COLO829 (cell line): ENCODE data around the gene TAF1B.
A peak's percentile ranks its signal among the peaks of the same experiment; 100 is the strongest.
"Not testable (repeated sequence)": the region's sequence is repeated elsewhere in the genome, so short reads cannot be mapped to it uniquely, and the experiment has no call there.

Experiments
- DNase-seq: peaks from one replicate; pipeline ENCODE4 v3.0.0; 2012; ENCODE audit warnings: low spot score

Gene TAF1B

DNA sequence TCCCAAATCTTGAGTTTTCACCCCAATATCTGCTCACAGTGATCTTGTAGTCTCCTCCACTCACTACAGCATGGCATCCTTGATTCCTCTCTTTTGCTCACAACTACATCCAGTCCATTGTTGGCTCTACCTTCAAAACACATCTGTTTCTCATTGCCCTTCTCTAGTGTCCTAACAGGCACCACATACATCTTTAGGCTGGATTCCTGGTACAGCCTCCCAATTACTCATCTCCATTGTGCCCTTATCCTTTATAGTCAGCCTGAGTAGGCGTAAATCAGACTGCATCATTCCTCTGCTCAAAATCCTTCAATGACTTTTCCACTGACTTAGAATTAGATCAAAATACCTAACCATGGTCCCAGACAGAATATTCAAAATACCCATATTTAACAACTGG lies 10.7 kb upstream of the TAF1B start:
- no peak for DNase-seq

DNA sequence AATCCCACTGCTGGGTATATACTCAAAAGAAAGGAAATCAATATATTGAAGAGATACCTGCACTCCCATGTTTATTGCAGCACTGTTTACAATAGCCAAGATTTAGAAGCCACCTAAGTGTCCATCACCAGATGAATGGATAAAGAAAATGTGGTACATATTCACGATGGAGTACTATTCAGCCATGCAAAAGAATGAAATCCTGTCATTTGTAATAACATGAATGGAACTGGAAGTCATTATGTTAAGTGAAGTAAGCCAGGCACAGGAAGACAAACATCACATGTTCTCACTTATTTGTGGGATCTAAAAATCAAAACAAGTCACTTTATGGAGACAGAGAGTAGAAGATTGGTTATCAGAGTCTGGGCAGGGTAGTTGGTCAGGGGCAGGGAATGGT lies 8.2 kb upstream of the TAF1B start:
- not testable (repeated sequence) for DNase-seq

DNA sequence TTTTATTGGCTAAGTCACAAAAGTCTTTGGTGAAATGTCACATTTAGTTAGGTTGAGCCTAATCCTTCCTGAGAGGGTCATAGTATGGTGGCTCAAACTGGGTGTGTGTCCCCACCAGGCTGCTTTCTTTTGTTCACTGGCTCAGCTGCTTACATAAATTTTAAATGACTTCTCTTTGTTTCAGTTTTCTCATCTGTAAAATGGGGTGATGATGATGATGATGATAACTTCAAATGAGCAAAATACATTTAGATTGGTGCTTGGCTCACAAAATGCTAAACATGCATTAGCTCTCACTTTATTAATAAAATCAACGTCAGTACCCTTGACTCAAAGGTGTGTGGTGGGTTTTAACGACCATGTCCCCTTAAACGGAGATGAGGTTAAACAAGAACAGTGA lies 7.2 kb upstream of the TAF1B start:
- no peak for DNase-seq

DNA sequence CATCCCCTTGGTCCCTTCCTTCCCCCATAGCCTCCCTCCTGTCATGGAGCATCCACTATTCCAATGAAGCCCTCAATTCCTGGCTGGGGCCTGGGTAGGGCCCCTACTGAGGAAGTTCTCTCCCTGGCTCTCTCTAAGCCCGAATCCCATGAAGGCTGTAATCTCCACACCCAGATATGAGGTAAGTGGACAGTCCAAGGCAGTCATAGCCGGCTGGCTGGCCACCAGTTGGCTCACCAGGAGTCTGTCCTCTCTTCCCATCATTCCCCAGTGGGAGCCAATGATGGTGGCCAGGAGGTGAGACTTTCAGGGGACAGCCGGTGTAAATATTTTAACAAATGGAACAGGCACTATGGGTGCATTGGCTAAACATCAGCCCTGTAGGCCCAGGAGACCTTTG lies 6.8 kb upstream of the TAF1B start:
- DNase-seq = no peak

DNA sequence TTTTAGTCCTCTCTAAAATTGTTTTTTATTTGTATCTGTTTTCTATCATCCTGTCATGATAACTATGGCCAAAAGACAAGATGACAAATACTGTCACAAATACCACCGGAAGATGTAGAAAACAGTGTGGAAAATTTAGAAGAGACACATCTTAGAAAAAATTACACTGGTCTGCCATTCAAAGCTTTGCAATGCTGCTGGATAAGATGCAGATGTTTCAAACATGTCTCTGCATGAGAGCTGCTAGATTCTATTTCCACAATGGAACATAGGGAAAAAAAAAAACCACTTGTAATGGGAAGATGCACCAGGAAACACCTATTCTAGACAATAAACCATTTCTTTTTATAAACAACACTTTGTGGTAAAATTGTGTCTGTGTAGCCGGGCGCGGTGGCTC lies 5.8 kb upstream of the TAF1B start:
- DNase-seq = no peak

DNA sequence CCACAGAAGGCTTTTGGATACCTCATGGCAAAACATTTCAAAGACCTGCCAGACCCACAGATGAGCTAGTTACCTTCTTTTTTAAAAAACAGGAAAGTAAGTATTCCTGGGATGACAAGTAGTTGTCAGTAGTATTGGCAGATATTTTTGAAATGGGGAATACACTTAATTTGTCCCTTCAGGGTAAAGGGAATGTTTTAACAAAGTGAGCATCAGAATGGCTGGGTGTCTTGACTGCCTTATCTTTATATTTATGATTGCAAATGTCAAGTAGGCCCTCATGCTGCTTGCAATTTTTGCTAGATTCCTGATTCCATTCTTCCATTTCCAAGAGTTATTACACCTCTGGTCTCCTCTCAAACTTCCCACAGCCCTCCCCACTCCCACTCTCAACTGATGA lies 4.9 kb upstream of the TAF1B start:
- DNase-seq = no peak

DNA sequence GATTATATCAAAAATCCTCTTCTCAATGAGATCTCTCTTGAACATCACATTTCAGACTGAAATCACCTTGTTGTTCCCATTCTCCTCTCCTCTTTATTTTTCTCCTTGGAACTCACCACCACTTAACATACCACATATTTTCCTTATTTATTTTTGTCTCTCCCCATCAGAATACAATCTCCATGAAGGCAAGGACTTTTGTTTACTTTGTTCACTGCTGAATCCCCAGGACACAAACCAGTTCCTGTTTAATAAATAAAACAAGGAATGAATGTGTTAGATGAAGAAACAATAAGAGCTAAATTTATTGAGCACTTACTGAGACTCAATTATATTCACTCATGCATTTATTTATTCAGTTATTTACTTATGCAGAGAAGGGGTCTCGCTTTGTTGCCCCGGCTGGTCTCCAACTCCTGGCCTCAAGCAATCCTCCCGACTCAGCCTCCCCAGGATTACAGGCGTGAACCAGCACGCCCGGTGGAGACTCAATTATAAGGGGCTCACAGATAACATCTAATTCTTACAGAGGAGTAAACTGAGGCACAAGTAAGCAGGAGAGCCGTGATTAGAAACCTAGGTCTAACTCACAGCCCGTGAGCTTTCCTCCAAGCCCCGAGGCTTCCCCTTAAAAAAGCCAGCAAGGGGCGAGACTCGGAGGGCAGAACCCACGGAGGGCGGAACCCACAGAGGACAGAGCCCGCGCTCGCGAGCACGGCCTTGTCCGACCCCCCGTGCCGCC lies 616 bp upstream of the TAF1B start:
- DNase-seq = no peak

DNA sequence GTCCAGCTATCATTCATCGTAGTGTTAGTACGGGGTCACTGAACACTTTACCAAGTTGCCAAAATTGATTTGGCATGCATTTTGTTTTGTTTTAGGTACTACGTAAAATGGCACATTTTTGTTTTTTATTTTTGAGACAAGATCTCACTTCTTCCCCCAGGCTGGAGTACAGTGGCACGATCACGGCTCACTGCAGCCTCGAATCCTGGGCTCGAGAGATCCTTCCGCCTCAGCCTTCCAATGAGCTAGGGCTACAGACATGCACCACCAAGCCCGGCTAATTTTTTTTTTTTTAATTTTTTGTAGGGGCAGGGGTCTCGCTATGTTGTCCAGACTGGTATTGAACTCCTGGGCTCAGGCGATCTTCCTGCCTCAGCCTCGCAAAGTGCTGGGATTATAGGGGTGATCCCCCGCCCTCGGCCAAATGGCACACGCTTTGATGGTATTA lies 786 bp downstream of the TAF1B start:
- DNase-seq = no peak

DNA sequence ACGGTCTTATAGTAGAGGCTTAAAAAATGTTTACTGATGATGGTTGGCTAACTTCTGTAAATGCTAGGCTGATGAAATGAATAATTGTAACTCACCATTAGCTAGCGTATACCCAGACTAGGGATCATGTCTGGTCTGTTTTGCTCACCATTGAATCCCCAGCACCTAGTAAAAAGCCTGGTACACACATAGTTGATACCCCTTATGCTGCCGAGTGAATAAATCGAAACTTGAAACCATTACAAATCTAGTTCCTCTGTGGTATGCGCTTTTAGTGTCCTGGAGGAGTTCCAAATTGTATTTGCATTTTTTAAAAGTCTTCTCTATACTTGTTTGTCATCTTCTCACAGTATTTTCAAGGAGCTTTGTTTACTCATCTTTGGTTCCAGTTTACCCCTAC lies 1.3 kb downstream of the TAF1B start:
- DNase-seq = peak; percentile 11

DNA sequence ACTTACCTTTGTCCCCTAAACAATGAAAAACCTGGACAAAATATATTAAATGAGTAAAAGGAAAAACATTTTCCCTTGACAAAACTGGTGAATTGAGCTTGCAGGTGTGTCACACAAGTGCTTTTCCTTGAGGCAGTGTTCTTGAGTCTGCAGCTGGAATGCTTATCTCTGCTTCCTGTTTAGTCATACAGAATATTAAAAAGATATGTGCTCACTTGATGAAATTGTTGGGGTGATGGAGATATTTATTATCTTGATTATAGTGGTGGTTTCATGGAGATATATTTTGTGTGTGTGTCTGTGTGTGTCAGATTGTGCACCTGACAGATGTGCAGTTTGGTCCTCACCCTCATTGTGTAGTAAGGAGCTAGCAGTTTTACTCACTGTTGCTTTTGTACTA lies 3.3 kb downstream of the TAF1B start:
- no peak for DNase-seq

DNA sequence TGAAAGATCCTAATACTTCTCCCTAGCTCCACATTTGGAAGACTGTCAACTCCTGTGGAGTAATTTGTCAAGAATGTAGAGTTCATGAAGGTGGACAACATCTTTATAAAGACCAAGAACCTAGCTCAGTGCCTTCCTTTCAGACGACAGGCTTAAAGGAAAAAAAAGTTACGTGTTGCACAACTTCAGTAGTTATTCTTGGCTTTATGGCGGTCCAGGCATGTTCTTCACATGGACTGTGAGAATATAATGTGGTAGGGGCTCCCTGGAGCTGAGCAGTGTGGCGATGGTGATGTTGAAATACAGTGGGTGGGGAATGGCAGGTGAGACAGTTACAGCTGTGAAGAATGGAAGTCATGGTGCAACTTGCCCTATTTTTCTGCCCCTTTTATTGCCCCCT lies 3.9 kb downstream of the TAF1B start:
- DNase-seq = no peak

DNA sequence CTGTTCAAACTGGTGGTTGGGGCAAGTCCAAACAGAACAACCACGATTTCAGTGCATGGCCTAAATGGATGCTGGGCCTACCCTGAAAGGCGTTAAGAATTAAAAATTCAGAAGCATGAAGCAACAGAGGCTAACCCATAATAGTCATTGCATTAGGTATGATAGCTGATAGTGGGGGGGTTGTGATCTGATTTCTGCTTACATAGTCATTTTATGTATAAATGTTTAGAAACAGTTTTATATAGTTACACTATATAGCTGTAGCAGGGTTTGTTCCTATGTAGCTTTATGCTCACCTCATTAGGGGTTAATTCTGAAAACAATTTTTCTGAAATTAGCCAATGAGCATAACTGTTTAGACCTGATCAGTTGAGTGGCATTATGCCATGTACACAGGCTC lies 9.6 kb downstream of the TAF1B start:
- DNase-seq = no peak

DNA sequence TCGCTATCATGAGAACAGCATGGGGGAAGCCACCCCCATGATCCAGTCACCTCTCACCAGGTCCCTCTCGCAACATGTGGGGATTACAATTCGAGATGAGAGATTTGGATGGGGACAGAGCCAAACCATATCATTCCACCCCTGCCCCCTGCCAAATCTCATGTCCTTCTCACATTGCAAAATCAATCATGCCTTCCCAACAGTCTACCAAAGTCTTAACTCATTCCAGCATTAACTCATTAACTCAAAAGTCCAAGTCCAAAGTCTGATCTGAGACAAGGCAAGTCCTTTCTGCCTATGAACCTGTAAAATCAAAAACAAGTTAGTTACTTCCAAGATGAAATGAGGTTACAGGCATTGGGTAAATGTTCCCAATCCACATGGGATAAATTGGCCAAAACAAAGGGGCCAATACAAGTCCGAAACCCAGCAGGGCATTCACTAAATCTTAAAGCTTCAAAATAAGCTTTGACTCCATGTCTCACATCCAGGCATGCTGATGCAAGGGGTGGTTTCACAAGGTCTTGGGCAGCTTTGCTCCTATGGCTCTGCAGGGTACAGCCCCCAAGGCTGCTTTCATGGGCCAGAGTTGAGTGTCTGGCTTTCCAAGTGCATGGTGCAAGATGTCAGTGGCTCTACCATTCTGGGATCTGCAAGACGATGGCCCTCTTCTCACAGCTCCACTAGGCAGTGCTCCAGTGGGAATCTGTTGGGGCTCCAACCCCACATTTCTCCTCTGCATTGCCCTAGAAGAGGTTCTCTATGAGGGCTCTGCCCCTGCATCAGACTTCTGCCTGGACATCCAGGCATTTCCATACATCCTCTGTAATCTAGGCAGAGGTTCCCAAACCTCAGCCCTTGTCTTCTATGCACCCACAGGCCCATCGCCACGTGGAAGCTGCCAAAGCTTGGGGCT lies 14.8 kb downstream of the TAF1B start:
- DNase-seq = no peak

DNA sequence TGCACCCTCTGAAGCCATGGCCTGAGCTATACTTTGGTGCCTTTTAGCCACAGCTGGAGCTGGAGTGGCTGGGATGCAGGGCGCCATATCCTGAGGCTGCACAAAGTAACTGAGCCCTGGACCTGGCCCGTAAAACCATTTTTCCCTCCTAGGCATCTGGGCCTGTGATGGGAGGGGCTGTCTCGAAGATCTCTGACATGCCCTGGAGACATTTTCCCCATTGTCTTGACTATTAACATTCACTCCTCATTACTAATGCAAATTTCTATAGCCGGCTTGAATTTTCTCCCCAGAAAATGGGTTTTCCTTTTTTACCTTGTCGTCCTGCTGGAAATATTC lies 15.4 kb downstream of the TAF1B start:
- DNase-seq = no peak

DNA sequence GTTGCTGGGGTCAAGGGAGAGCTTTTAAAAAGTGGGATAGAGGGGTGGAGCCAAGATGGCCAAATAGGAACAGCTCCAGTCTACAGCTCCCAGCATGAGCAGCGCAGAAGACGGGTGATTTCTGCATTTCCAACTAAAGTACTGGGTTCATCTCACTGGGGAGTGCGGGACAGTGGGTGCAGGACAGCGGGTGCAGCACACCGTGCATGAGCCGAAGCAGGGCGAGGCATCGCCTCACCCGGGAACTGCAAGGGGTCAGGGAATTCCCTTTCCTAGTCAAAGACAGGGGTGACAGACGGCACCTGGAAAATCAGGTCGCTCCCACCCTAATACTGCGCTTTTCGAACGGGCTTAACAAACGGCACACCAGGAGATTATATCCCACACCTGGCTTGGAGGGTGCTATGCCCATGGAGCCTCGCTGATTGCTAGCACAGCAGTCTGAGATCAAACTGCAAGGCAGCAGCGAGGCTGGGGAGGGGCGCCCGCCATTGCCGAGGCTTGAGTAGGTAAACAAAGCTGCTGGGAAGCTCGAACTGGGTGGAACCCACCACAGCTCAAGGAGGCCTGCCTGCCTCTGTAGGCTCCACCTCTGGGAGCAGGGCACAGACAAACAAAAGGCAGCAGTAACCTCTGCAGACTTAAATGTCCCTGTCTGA lies 17.8 kb downstream of the TAF1B start:
- not testable (repeated sequence) for DNase-seq

DNA sequence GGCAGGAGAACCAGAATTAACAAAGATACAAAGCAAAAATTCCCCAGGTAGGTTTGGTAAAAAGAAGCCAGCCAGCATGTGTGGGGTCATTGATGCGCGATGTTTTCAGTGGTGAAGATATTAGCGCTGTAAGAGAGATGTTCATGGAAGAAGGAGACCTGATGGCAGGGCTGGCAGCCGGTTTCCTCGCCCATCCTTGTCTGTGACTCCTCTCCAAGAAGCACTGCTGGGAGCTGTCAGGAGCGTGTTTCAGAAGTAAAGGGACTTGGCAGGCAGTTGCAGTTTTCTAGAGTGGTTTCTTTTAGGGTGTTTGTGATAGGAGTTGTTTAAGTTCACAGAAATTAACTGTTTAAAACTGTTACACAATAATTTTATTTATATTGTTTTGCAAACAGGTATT lies 24.6 kb downstream of the TAF1B start:
- no peak for DNase-seq

DNA sequence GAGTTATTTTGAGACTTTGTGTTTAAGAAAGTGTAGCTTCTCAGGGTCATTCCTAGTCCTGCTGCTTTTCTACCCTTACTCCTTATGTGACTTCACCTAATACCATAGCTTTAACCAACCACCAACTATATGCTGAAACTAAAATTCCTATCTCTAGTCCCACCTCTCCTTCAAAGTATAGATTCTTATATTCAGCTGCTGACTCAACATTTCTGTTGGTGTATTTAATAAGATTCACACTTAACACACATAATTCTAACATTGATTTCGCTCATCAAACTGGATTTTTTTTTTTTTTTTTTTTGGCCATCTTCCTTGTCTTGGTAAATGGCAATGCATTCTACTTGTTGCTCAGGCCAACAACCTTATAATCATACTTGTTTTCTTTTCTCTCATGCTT lies 30.1 kb downstream of the TAF1B start:
- DNase-seq = no peak

DNA sequence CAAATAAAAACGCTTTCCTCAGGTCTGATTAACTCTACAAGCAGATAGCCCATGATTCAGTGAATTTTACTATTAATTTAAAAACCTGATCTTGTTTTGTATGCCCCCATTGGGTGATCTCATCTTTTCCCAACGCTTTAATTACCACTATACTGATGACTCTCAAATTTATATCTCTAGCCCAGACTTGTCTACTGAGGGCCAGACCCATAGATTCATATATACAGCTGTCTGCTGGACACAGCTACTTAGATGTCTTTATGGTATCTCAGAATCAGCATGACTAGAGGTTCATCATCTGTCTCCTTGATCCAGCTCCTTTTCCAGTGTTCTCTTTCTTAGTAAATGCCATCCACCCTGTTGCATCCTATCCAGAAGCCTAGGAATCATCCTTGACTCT lies 33.8 kb downstream of the TAF1B start:
- no peak for DNase-seq

DNA sequence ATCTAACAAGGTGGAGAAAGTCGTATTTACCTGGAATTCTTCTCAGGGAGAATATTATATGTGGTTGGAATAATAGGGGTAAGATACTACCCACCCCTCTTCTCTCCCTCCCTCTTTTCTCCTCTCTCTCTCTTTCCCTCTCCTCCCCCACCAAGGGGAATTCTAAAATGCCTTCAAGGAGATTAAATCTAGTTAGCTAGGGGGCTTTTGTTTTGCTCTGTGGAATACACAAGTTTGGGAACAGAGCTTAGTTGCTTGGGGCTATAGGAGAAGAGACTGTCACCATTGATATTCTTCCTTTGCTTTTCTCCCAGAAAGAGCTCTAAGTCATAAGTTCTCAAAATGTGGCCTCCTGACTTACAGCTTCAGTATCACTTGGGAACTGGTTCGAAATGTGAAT lies 34.5 kb downstream of the TAF1B start:
- DNase-seq = no peak

DNA sequence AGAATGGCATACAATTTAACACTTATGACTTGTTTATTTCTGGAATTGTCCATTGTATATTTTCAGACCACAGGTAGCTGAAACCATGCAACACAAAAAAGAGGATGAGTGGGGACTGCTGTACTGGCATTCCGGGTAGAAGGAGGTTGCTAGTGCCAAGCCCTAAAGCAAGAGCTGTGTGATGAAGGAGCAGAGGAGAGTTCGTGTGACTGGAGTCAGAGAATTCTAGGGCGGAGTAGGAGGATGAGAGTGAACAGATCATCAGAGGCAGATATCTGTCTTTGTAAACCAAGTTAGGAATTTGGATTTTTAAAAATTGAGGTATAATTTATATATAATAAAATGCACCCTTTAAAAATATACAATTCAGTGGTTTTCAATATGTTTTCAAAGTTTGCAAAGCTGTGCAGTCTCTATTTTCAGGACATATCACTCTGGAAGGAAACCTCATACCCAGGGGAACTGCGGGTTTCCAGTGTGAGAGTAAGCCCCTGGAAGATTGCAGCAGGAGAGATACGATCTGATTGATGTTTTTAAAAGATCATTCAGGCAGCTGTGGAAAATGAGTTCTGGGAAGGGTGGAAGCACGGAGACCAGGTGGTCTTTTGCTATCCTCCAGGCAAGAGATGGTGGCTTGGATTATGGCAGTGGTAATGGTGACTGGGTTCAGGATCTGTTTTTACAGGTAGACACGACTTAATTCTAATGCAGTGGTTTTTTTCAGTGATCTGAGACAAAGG lies 36.4 kb downstream of the TAF1B start:
- no peak for DNase-seq

DNA sequence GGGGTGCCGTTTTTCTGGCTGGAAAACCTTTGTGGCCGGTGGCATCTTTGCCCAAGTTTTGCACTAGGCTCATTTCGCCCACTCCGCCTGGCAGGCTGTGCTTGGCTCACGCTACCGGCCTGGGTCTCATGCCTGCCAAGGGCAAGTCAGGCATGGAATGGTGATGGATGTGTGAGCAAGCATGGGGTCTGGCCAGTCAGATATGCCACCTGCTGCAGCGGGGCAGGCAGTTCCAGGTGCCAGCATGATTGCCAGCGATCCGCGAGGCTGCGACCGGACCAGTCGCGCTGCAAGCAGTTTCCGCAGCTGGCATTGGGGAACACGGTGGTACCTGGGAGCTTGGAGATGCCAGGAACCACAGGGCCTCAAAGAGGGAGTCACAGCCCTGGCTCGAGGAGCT lies 40.6 kb downstream of the TAF1B start:
- no peak for DNase-seq

DNA sequence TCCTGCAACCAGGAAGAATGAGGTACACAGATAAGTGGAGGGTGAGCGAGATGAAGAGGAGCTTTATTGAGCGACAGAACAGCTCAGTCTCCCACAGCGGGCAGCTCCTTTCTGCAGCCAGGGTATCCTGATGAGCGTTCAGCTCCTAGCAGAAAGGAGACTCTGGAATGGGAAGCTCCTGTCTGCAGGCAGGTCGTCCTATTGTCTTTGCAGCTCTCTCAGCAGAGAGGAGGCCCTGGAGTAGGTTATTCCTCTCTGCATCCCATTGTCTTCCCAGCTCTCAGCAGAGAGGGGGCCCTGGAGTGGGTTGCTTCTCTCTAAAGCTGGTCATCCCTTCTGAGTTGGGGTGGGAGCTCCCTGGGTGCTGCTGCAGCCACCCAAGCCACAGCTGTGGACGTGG lies 41.2 kb downstream of the TAF1B start:
- DNase-seq = no peak
